NCI-H2081 treated with DMSO at 0.1 percent for 48 hours (cell line): ENCODE data around the gene SAPCD1.

ENCODE experiments used
- DNase-seq: peaks from one replicate; lab custom pipeline; 2025; lab: John Stamatoyannopoulos, UW

SAPCD1 gene

GRCh38 chr6:31762356-31762755 is at the start of gene SAPCD1:
Gene SAPCD1 (plus strand): TSS chr6:31762656. CDS start chr6:31763055, 399 bp downstream.
- DNase-seq, result no peak

GRCh38 chr6:31713465-31713864 is 49.0 kb upstream of the SAPCD1 start:
- DNase-seq, result no peak

- DNase-seq, result no peak
These were observed 48.3 kb upstream of the SAPCD1 start for GRCh38 chr6:31713991-31714684.

DNA sequence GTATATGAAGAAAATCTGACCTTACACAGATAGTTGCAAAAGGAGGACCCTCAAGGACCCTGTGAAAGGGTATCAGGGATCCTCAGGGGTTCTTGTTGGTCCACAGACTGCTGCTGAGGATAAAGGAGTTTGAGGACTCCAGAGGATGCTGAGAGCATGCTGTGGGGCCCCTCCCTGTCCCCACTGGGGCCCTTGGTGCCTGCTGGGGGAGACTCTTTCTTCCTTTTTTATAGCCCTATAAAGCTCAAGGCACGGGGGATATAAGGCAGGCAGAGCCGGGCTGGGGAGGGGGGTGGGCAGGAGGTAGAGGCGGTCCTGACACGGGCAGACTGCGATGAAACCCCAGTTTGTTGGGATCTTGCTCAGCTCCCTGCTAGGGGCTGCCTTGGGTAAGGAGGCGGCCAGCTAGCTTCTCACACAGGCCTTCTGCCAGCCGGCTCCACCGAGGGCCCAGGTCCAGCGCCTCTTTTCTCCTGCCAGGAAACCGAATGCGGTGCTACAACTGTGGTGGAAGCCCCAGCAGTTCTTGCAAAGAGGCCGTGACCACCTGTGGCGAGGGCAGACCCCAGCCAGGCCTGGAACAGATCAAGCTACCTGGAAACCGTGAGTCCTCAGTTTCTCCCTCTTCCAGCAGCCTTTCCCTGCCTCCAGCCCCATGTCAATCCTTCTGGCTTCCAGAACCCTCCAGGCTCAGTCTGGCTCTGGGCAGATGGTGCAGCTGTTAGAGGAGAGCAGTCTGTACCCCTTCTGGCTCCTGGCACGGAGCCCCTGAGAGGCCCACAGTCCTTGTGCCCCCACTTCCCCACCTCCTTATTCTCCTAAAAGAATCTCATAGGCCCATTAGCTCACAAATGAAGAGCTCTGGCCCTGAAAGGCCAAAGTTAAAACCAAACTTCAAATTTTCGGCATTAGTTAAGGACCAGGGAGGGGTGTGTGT is 47.2 kb upstream of the SAPCD1 start, which contains the start of gene LY6G6D:
Gene LY6G6D, plus strand, starts transcription at position 327 of the 937 bp plus-strand sequence. Its CDS starts 8 bp downstream, at position 335.
- no peak for DNase-seq

GRCh38 chr6:31717499-31718222 is 44.8 kb upstream of the SAPCD1 start:
- DNase-seq, result no peak

DNA sequence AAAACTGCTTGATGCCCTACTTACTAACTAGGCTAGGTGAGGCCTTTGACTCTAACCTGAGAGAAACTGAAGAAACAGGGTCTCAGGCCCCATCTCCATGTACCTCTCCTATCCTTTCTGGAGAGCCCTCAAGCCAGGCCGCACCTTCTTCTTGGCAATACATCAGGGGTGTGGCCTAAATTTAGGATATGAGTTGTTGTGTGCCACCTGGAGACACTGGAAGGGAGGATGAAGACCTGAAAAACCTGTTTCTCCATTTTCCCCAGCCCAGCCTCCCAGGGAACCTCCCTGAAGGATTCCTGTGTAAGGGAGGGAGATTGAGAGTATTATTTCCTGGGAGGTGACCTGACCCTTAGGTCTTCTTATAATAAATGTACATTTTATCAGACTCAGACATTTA is 44.2 kb upstream of the SAPCD1 start:
- DNase-seq, result no peak

DNA sequence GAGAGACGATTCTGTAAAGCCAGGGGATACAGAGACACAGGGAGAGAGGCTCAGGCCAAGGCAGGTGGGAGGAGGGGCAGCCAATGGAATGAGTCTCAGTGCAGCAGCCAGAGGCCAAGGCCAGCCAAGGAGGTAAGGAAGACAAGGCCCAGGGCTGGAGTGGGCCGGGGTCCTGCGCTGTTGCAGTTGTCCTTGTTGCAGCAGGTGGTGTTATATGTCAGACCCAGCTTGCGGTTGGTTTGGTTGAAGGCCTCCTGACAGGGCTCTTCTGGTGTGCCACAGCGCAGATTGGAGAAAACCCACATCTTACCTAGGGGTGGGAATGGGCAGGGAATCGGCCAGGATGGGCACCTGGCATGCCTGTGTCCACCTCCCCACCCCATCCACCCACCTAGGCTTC is 43.5 kb upstream of the SAPCD1 start:
- DNase-seq, result no peak

- no peak for DNase-seq
These were observed 42.2 kb upstream of the SAPCD1 start for GRCh38 chr6:31720196-31720770.

DNA sequence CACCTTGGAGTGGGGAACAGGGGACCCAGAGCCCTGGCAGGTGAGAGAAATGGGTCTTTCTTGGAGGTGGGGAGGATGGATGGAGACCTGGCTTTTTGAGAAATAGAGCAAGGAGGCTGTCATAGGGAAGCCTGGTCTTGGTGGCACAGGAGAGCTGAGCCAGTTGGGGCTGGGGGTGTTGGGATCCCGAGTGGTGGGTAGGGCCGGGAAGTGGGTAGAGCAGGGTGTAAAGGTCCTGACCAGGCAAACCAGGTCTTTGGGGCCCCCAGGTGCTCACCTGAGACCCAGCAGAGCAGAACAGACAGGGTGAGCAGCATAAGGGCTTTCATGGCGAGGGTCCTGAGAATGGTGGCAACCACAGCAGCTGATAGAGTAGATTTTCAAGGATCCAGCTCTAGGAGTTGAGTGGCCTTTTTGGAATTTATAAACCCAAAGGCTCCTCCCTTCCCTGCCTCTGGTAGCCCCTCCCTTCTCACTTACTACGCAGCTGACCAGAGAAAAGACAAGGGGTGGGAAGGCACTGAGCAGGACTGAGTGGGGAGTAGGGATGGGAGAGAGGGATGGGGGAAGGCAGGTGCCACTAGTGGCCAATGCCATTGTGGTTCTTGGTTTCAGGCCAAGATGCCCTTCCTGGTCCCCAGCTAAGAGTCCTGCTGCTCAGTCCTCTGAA is 41.0 kb upstream of the SAPCD1 start, which contains the start of gene LY6G6C:
Gene LY6G6C, minus strand, starts transcription at position 396 of the 670 bp plus-strand sequence. Its CDS starts 67 bp downstream, at position 329.
- no peak for DNase-seq

DNA sequence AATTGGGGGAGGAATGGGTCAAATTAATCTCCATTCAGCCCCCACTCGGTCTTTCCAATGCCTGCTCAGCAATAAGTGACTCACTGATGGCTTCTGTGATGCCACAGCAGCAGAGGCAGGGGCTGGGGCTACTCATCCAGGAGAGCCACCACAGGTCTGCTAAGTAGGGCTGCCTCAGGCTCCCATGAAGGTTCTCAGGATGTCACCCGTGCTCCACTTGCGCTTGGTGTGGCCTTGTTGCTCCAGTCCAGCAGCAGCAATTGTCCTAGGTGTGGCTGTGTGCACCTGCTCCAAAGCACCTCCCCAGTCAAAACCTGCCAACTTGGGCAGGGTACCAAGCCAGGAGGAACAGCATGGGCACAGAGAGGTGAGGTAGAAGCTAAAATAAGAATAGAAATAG is 40.3 kb upstream of the SAPCD1 start:
- DNase-seq, result no peak

- DNase-seq, result no peak
These were observed 39.0 kb upstream of the SAPCD1 start, which contains the start of gene MPIG6B for GRCh38 chr6:31723245-31723979. Gene MPIG6B (plus strand): TSS chr6:31723373. CDS start chr6:31723384, 11 bp downstream.

DNA sequence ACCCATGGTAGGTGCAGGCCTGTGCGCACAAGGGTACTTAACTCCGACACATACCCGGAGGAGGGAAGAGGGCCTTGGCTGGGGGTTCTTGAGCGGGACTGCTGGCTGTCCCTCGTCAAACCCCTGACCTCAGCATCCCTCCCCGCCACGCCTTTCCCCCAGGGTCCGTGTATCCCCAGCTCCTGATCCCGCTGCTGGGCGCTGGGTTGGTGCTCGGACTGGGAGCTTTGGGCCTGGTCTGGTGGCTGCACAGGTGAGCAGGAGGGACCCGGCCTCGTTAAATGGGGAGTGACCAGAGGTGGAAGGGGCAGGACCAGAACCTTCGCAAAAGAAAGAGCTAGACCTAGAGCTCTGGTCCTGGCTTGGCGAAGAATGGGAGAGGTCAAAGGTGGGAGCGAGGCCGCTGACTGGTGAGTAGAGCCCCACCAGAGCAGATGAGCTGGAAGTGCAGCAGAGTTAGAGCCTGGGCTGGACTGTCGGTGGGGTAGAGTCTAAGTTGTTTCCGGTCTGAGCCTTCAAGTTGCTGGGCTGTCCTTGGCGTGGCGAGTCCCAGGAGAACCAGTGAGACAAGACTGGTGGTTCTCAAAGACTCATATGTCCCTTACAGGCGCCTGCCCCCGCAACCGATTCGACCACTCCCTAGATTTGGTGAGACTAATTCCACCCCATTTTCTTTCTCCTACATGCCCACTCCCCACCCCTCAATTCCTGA is 38.3 kb upstream of the SAPCD1 start:
- no peak for DNase-seq

DNA sequence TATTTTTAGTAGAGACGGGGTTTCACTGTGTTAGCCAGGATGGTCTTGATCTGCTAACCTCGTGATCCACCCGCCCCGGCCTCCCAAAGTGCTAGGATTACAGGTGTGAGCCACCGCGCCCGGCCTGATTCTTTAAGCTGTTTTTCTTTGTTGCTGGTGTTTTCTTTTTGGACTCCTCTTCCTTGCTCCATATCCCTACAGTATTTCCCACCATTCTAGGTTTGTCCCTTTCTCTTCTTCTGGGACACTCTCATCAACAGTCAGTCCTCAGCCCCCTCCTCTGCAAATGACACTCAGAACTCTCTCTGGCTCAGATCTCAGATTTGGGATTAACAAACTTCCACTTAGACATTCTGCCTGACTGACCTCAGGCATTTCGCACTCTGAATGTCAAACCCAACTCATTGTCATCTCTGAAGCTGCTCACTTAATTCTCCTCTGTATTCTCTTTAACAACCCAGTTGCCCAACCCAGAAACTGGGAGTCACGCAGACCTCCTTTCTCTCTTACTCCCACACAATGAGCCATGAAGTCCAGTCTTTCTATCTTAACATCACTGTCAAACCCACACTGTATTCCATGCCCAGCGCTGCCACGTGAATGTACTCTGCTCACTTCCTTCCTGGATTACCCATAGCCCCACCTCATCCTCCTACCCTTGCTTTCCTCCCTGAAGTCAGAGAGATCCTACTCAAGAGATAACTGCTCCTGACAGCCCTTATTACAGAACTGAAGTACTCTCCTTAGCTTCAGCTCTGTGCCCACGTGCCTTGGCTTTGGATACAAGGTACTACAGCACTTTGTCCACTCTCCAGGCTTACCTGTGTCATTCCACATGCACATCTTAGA is 36.7 kb upstream of the SAPCD1 start:
- DNase-seq, result no peak

- DNase-seq, result no peak
These were observed 35.3 kb upstream of the SAPCD1 start for GRCh38 chr6:31727034-31727716.

DNA sequence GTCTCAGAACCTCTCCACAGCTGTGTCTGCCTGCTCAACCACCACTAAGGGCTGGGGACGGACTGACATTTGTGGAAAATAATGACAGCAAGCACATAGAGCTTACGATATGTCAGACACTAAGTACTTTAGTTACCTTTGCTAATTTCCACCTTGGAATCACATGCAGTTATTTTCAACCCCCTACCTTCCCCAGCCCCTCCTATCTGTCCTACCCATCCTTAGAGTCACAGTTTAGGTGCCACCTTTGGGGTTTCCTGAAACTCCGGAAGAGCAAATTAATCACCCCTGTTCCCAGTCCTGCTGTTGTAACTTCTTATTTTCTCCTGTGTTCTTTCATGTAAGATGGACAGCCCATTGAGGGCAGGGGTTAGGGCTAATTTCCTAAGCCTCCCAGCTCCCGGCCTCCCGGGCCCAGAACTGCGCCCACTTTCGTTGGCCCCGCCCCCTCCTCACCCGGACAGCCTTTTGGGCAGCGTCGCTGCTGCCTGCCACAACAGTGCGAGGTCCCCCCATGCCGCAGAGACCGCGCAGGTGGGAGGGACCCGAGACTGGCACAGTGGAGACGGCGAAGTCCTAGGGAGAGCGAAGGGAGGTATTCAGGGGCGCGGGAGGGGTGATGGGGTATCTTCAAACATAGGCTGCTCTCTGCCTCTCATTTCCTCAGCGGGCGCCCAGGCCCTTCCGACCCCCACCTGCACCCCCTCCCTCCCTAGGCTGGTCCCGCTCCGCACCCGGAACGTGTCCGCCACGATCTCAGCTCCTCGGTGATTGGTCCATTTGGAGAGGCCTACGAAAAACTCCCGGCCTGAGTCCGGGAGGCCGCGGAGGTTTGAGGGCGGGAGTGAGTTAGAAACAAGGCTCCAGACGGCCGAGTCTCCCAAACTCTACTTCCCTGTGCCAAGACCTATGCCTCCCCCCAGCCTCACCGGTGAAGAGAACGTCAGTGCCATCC is 34.5 kb upstream of the SAPCD1 start:
- DNase-seq, result no peak

DNA sequence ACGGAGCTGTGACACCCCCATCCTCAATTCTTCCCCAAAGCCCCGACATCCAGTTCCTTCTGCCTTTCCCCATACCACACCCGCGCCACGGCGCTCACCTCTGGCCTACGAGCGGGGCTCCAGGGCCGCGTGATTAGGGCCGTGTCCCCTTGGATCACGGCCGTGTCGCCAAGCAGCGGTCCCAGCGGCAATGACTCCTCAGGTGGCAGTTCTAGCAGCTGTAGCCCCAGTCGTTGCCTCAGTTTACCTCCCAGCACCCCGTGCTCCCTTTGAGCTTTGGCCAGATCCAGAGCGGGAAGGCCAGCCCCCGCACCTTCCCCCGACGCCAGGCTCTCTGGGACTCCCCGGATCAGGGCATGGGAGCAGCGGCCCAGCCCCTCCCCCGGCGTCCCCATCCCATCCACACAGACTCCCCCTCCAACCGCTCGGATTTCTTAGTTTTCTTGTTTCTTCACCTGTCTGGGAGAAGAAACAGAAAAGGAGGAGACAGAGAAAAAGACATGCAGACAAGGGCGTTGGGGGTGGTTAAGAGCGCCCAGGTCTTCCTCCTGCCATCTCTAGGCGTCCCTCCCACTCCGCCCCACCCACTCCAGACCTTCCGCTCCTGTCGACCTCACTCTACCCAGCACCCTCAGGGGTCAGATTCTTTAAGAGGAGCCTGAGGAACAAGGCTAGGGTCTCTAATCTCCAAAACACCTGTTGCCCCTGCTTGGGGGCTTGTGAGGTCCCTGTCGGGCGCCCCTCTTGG is 33.5 kb upstream of the SAPCD1 start, which contains the start of gene DDAH2:
Gene DDAH2, minus strand, starts transcription at position 533 of the 748 bp plus-strand sequence. Its CDS starts 138 bp downstream, at position 395.
- DNase-seq, result no peak
